Gastroesophageal sphincter (tissue), 4 donors: ENCODE results near the gene KLHL41. TPM values are rescaled to one million over a fixed set of nuclear protein-coding genes. Genes with fewer than 3 reads are reported as not detected.

Experiments used
- ATAC-seq: fragments of 150-250 bp; one replicate; pipeline ENCODE4 v1.9.1; 2016; ENCODE audit warnings: mild to moderate bottlenecking, moderate library complexity
- H3K27ac ChIP-seq, 4 donors: fragments of 200-600 bp; sonication (generic) in 3 of 4; 1 replicate in 3 of 4; 2 replicates in 1 of 4; pipeline ENCODE4 v1.5.1; 2016 to 2019
- H3K27me3 ChIP-seq: fragments of 200-600 bp; sonication (generic); one replicate; pipeline ENCODE4 v1.5.1; 2019
- H3K36me3 ChIP-seq, 2 donors: fragments of 200-600 bp; sonication (generic); one replicate each; pipeline ENCODE4 v1.5.1; 2019; ENCODE audit warnings: control low read depth in 1 of 2
- H3K4me1 ChIP-seq, 3 donors: fragments of 200-600 bp; sonication (generic); 1 replicate in 2 of 3; 2 replicates in 1 of 3; pipeline ENCODE4 v1.5.1; 2016 to 2019; ENCODE audit warnings: control low read depth in 2 of 3
- H3K4me3 ChIP-seq, 2 donors: fragments of 200-600 bp; sonication (generic); one replicate each; pipeline ENCODE4 v1.5.1; 2019; ENCODE audit warnings: mild to moderate bottlenecking in 1 of 2, moderate library complexity in 1 of 2
- H3K9me3 ChIP-seq, 3 donors: fragments of 200-600 bp; sonication (generic); one replicate each; pipeline ENCODE4 v1.5.1; 2017 to 2019; ENCODE audit warnings: control low read depth in 2 of 3
- CTCF ChIP-seq, 4 experiments: fragments of 200-600 bp in 2 of 4; fragments of 450-650 bp in 2 of 4; sonication (generic) in 1 of 4; IDR thresholded peaks; one replicate each; pipeline ENCODE4 v1.5.1; 2017 to 2019; ENCODE audit warnings: antibody characterized with exemption in 4 of 4, mild to moderate bottlenecking in 2 of 4, moderate library complexity in 2 of 4
- EP300 ChIP-seq: sonication (generic); formaldehyde crosslinking; IDR thresholded peaks from one replicate; pipeline ENCODE4 v1.6.1; 2017; ENCODE audit warnings: antibody characterized with exemption, mild to moderate bottlenecking
- POLR2A ChIP-seq, 2 donors: fragments of 450-650 bp; IDR thresholded peaks; one replicate each; pipeline ENCODE4 v1.6.1; 2017; ENCODE audit warnings: antibody characterized with exemption in 2 of 2, mild to moderate bottlenecking in 2 of 2, moderate library complexity in 1 of 2
- POLR2AphosphoS5 ChIP-seq: sonication (generic); formaldehyde crosslinking; IDR thresholded peaks from one replicate; pipeline ENCODE4 v1.6.1; 2017; ENCODE audit warnings: antibody characterized with exemption
- WGBS, 2 donors: methylation state at CpG; one replicate each; pipeline ENCODE4 v1.1.5; 2018; ENCODE audit warnings: low coverage in 1 of 2; 5-methylcytosine and 5-hydroxymethylcytosine counted together
- total RNA-seq, 4 donors: library from RNA; depleted of rRNA; stranded (reverse); fragments of >200 nt; gene quantifications; one replicate each; pipeline ENCODE4 v1.1.0, GENCODE V29; 2016

The KLHL41 gene
- total RNA-seq, 4 donors from 2014 or later: 0.69 to 16.2 (median 7.8) TPM

GRCh38 chr2:169468841-169469240, 40.7 kb upstream of the KLHL41 start:
- Histone ChIP-seq H3K27ac (no peak overlapping the region), H3K36me3 (no peaks in the 10 kb centered on the region), H3K9me3 (no peaks in the 10 kb centered on the region), H3K4me1 (peaks cover 0 to 4% (median 0%) of the 10 kb centered on the region in 3 donors), H3K27me3 (no peaks in the 10 kb centered on the region), H3K4me3 (no peak overlapping the region)
- ATAC-seq: no peak
- WGBS, 2 donors: 100% methylated on average over 1 of the region's 1 CpG
- no peak for TF ChIP-seq EP300
- no peak for TF ChIP-seq POLR2A (IDR thresholded peaks at IDR 0.05)
- no peak for TF ChIP-seq POLR2AphosphoS5
- no peak for TF ChIP-seq CTCF (IDR thresholded peaks at IDR 0.05)

- 40 to 74% methylated on average over 2 to 3 of the region's 3 CpGs for WGBS, 2 donors
- TF ChIP-seq CTCF (IDR thresholded peaks at IDR 0.05): no peak
- no peak for TF ChIP-seq EP300
Observed at GRCh38 chr2:169469952-169470572, 39.4 kb upstream of the KLHL41 start.

GRCh38 chr2:169472249-169472648, 37.3 kb upstream of the KLHL41 start:
- WGBS, 2 donors: 61 to 67% methylated on average over 1 of the region's 1 CpG
- Histone ChIP-seq H3K36me3 (no peaks in the 10 kb centered on the region), H3K4me1 (no peaks in the 10 kb centered on the region), H3K4me3 (no peak overlapping the region), H3K9me3 (no peaks in the 10 kb centered on the region), H3K27ac (no peak overlapping the region), H3K27me3 (no peaks in the 10 kb centered on the region)
- TF ChIP-seq POLR2A (IDR thresholded peaks at IDR 0.05) (no peak), CTCF (IDR thresholded peaks at IDR 0.05) (no peak), POLR2AphosphoS5 (no peak), EP300 (no peak)
- ATAC-seq: no peak

More at GRCh38 chr2:169469952-169470572, 39.4 kb upstream of the KLHL41 start:
- H3K4me1 ChIP-seq: no peaks in the 10 kb centered on the region
- H3K27ac ChIP-seq: no peak overlapping the region
- no peaks in the 10 kb centered on the region for H3K27me3 ChIP-seq
- no peak for ATAC-seq
- no peaks in the 10 kb centered on the region for H3K36me3 ChIP-seq
- H3K9me3 ChIP-seq: no peaks in the 10 kb centered on the region
- no peak overlapping the region for H3K4me3 ChIP-seq

GRCh38 chr2:169476459-169476858, 33.0 kb upstream of the KLHL41 start:
- 78 to 83% methylated on average over 2 of the region's 3 CpGs for WGBS, 2 donors

More at GRCh38 chr2:169476459-169476858, 33.0 kb upstream of the KLHL41 start:
- Histone ChIP-seq H3K4me3 (no peak overlapping the region), H3K4me1 (peaks cover 0 to 20% (median 4%) of the 10 kb centered on the region in 3 donors), H3K9me3 (no peaks in the 10 kb centered on the region), H3K27ac (no peak overlapping the region), H3K27me3 (no peaks in the 10 kb centered on the region), H3K36me3 (no peaks in the 10 kb centered on the region)
- no peak for ATAC-seq
- TF ChIP-seq POLR2AphosphoS5: no peak
- TF ChIP-seq EP300: no peak
- TF ChIP-seq POLR2A (IDR thresholded peaks at IDR 0.05): no peak
- no peak for TF ChIP-seq CTCF (IDR thresholded peaks at IDR 0.05)
